Stimulated activated CD8-positive, alpha-beta memory T cell treated with anti-CD3 and anti-CD28 coated beads, Interleukin-7, amount 100 ng/mL, for 4 hours (primary cell): Measurements from ENCODE around the gene SCTR.

ENCODE experiments used
- DNase-seq, 2 donors: peaks; one replicate each; pipeline ENCODE4 v3.0.0-alpha.2; 2020; ENCODE audit warnings: low read depth in 2 of 2

Gene SCTR

GRCh38 chr2:119488245-119489214 lies 35.8 kb downstream of the SCTR start:
- DNase-seq, result no peak

GRCh38 chr2:119487434-119488244 lies 36.6 kb downstream of the SCTR start:
- DNase-seq, result no peak

- no peak for DNase-seq
These were observed 37.4 kb downstream of the SCTR start for GRCh38 chr2:119486886-119487285.

DNA sequence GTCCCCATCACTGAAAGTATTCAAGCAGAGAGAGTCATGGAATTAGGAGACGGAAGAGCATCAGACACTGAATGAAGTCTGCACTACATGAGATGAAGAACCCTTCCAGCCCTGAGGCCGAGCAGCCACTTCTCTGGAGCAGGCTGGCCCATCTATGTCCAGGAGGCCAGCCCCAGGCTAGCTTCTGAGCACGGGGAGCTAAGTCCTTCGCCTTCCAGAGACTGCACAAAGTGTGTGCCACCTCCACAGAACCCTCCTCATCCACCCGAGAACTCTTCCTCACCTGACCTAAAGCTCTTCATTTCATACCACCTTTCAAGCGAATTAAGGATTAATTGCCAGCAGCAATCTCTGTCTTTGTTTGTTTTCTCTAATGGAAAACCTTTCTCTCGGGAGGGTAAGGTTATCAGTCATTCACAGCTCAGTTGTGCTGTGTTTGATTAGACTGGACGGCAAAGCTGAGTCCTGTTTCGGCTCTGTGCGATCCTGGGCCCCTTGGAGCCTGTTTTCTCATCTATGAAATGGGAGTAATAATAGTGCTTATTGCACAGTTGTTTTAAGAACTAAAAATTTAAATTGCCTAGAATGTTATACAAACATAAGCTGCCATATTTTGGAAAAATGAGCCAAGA lies 38.0 kb downstream of the SCTR start:
- DNase-seq, result no peak

DNA sequence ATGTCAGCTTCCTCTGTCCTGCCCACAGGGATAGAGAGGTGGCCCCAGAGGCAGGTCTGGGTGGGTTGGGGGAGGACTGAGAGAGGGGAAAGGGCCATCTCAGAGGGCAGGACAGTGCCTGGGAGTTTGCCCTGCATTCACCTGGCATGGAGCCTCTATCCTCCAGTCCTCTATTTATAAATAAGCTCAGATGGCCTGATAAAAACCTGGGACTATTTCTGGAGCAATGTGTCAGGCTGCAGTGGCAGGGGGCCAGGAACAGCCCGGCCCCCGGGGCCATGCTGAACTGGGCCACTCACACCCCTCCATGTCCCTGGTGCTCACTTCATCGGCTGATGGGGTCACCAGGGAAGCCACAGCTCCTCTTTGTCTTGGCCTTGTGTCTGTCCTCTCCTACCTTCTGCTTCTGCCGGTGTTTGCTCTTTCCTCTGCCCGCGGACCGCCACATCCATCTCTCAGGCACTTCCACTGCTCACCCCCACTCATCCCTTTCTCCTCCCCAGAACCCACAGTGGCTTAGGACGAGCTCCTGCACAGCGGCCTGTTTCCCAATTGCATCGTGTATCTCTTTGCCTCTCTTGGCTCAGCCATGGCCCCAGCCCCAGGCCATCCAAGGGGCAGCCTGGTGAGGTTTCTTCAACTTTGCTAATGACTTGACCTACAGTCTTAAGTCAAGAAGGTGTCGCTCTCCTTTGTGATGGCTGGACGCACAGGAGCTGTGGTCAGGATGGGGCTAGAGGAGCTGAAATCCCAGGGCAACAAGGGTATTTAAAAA lies 38.8 kb downstream of the SCTR start:
- DNase-seq, result no peak

DNA sequence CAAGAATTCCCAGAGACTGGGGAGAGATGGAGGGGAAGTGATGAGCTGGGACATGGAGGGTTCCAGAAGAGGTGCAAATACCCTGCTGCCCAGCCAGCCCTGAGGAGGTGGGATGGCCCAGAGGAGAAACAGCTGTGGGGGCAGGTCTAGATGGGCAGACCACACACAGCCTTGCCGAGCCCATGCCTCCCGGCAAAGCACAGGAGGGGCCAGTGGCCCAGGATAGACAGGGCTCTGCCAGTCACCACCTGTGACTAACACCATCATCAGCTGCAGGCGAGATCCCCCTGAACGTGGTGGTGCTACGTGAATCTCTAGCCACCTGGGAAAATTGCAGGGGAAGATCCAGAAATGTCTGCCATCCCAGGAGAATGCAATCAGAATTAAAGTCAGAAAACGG lies 39.4 kb downstream of the SCTR start:
- no peak for DNase-seq

DNA sequence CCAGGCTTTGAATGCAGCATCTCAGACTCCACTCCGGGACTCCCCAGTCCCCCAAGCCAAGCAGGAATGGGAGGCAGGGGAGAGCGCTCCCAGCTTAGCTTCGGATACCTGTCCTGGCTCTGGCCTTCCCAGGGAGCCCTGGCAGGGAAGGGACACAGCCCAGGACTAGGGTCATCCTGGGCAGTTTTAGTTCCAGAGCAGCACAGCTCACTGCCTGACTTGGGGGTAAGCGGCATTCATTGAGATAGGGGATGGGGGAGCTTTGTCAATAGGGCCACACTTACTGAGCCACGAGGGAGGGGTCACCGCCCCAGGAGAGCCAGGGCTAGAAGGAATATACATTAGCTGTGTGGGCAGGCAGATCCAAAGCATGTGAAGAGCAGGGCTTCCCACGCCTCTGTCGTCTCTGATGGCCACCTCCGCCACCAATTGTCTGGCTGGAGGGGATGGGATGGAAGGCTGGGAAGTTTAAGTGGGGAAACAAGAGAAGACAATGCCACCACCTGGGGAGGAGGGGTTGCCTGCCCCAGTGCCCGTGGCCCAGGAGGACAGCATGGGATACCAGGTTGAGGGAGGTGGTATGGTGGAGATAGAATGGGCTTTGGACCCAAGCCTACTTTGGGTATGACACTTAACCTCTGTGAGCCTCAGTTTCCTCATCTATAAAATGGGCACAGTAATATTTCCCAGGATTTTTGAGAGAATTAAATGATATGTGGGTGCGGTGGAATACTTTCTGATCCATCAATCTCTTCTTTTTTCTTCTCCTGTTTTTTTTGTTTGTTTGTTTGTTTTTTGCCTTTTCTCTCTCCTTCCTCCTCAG lies 40.2 kb downstream of the SCTR start:
- DNase-seq, result no peak

- DNase-seq, result no peak
These were observed 40.9 kb downstream of the SCTR start for GRCh38 chr2:119483395-119483753.

- no peak for DNase-seq
These were observed 41.5 kb downstream of the SCTR start for GRCh38 chr2:119482481-119483394.

DNA sequence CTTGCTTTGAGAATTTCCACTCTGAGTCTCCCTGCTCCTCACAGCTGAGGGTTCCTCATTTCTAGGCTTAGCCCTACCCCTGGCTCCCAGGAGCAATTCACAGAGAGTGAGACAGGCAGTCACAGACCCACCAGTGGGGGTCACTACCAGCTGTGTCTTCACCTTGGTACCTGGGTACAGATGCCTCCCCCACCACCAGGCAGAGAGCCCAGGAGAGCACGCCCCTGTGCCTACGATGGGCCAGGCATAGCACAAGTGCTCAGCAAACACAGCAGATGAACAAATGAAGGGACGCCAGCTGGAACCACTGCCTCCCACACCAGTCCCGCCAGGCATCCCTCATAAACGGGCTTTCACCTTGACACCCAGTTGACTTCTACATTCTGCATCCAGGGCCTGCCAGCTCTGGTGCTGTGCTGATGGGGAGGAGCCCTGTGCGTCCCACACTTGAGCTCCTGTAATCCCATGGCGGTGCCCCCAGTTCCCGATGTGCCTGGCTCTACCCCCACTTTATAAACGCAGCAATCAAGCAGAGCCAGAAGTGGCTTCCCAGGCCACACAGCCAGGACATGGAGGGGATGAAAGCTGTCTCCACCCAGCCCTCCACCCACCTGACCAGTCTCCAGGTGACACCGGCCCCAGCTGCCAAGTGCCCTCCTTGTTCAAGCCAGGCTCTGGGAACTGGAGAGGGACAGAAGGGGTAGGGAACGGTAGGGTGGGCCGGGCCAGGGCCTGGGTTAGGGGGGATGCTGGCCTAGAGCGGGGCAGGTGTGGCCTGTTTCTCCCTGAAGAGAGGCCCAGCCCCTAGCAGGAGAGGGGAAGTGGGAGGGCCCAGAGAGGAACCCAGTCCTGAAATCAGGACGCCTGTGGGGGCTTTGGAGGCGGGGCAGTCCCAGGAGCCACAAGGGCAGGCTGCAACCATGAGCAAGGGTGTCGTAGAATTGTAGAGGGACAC lies 42.5 kb downstream of the SCTR start:
- DNase-seq, result no peak

- no peak for DNase-seq
These were observed 43.6 kb downstream of the SCTR start for GRCh38 chr2:119480718-119481142.

GRCh38 chr2:119480184-119480583 lies 44.1 kb downstream of the SCTR start:
- DNase-seq, result no peak

DNA sequence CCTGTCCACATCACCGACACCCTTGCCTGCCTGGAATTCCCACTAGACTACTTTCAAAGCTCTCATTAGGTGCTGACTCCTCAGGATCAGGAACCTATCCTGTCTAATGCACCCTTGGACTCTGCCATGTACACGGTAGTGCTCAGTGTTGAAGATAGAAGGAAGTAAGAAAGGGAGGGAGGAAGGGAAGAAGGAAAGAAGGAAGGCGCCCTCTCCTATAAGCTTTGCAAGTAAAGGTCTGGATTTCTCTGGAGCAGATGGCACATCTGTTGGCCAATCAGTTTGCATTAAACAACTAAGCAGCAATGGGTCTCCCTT lies 45.3 kb downstream of the SCTR start:
- DNase-seq, result no peak

DNA sequence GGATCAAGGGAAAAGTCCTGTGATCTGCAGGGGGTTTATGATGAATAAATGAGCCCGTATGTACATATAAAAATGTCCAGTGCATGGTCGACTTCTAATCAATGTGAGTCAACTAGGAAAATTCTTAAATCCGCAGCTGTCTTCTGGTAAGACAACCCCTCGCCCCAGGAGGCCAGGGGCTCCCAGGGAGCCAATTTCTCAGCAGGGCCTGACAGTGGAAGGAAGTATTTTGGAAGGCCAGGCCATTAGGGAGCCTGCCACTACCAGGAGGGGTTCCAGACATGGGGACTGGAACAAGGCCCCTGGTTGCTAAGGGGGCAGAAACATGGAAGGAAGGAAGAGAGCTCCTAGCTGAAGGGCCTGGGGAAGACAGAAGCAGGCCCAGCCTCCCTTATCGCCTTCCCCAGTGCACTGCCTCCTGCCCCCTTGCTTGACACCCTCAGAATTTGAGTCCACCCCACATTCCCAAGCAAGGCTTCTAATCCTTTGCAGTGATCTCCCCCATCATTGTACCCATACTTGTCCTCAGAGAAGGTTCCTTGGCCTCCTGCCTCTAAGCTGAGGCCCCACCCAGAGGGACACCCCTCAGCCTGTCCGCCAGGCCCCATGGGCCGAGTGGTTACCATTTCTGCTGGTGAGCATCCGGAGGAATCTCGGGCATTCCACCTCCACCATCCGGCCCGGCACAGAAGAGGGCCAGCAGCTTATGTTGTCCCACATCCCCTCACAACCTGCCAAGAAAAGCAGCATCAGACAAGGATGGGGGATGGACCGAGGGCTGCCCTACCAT lies 45.9 kb downstream of the SCTR start:
- no peak for DNase-seq

DNA sequence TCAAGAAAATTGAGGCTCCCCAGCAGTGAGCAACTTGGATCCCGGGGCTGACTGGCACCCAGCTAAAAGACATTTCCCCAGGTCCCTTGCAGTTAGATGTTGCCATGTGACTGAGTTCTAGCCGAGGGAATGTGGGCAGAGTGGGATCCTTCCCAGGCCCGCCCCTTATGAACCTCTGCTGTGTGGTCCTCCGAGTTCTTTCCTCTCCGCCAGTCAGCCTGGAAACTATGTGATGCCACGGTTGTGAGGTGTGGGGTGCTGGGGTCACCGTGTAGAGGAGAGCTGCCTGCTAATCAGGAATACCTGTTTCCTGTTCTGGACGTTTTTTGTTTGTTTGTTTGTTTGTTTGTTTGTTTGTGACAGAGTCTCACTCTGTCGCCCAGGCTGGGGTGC lies 47.2 kb downstream of the SCTR start:
- DNase-seq, result no peak

GRCh38 chr2:119476301-119477112 lies 47.8 kb downstream of the SCTR start:
- no peak for DNase-seq

DNA sequence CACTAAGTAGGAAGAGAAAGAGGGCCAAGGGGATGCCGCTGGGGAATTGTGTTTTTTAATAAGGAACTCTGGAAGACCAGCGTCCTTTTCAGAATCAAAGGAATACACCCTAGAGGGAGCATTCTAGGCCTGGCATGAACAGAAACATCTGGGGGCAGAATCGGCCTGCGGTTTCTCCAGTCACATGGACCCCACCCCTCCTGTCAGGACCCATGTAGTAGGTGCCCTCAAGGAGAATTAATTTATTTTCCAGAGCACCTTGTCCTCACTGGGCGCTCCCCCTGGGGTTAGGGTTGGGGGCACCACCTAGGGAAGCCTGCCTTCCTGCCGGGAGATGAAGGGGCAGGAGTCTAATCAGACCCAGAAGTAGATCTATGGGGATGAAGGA lies 48.4 kb downstream of the SCTR start:
- DNase-seq, result no peak
